Trophoblast cell (in vitro differentiated cells and primary cell): ENCODE data around the gene SLC13A1.

Experiments
- DNase-seq, 2 donors: peaks; one replicate each; pipeline ENCODE4 v3.0.0-alpha.2; 2016
- H2AFZ ChIP-seq: 2 replicates; pipeline ENCODE4 v1.6.1; 2013; ENCODE audit warnings: low read length, moderate library complexity, mild to moderate bottlenecking; ENCODE audit not compliant: insufficient read depth, poor library complexity
- H2AK5ac ChIP-seq: 2 replicates; pipeline ENCODE4 v1.6.1; 2013; ENCODE audit warnings: mild to moderate bottlenecking, low read length
- H2BK120ac ChIP-seq: 2 replicates; pipeline ENCODE4 v1.6.1; 2013; ENCODE audit warnings: low read length, mild to moderate bottlenecking, moderate library complexity; ENCODE audit not compliant: insufficient read depth, poor library complexity
- H2BK12ac ChIP-seq: 2 replicates; pipeline ENCODE4 v1.6.1; 2013; ENCODE audit warnings: mild to moderate bottlenecking, low read length, moderate library complexity
- H2BK5ac ChIP-seq: 2 replicates; pipeline ENCODE4 v1.6.1; 2013; ENCODE audit warnings: low read length, low read depth, moderate library complexity, mild to moderate bottlenecking; ENCODE audit not compliant: poor library complexity
- H3K14ac ChIP-seq: 2 replicates; pipeline ENCODE4 v1.6.1; 2013; ENCODE audit warnings: mild to moderate bottlenecking, low read length
- H3K18ac ChIP-seq: 2 replicates; pipeline ENCODE4 v1.6.1; 2013; ENCODE audit warnings: mild to moderate bottlenecking, low read length
- H3K23ac ChIP-seq: 2 replicates; pipeline ENCODE4 v1.6.1; 2013; ENCODE audit warnings: low read length
- H3K27ac ChIP-seq: 2 replicates; pipeline ENCODE4 v1.5.1; 2013; ENCODE audit warnings: low read depth, mild to moderate bottlenecking, inconsistent platforms, low read length, moderate library complexity
- H3K27me3 ChIP-seq: 2 replicates; pipeline ENCODE4 v1.6.1; 2013; ENCODE audit warnings: inconsistent platforms, mild to moderate bottlenecking, low read length, moderate library complexity; ENCODE audit not compliant: insufficient read depth
- H3K36me3 ChIP-seq, 2 experiments: 1 replicate in 1 of 2; 2 replicates in 1 of 2; pipeline ENCODE4 v1.6.1; 2013; ENCODE audit warnings: low read length in 2 of 2, mild to moderate bottlenecking in 2 of 2, moderate library complexity in 1 of 2; ENCODE audit not compliant: insufficient read depth in 2 of 2, control insufficient read depth in 1 of 2
- H3K4ac ChIP-seq: 2 replicates; pipeline ENCODE4 v1.6.1; 2013; ENCODE audit warnings: low read depth, mild to moderate bottlenecking, low read length, moderate library complexity
- H3K4me1 ChIP-seq, 2 experiments: 1 replicate in 1 of 2; 2 replicates in 1 of 2; pipeline ENCODE4 v1.6.1; 2013; ENCODE audit warnings: low read length in 2 of 2, mild to moderate bottlenecking in 2 of 2, moderate library complexity in 1 of 2; ENCODE audit not compliant: insufficient read depth in 2 of 2, control insufficient read depth in 1 of 2
- H3K4me2 ChIP-seq: 2 replicates; pipeline ENCODE4 v1.6.1; 2013; ENCODE audit warnings: inconsistent platforms, mild to moderate bottlenecking, low read length, moderate library complexity
- H3K4me3 ChIP-seq: 2 replicates; pipeline ENCODE4 v1.5.1; 2013; ENCODE audit warnings: mild to moderate bottlenecking, low read depth, low read length, inconsistent platforms
- H3K79me1 ChIP-seq: one replicate; pipeline ENCODE4 v1.6.1; 2013; ENCODE audit warnings: low read length
- H3K79me2 ChIP-seq: 2 replicates; pipeline ENCODE4 v1.6.1; 2013; ENCODE audit warnings: low read length, mild to moderate bottlenecking; ENCODE audit not compliant: control insufficient read depth, insufficient read depth, poor library complexity
- H3K9ac ChIP-seq: 2 replicates; pipeline ENCODE4 v1.6.1; 2013; ENCODE audit warnings: mild to moderate bottlenecking, low read length
- H3K9me3 ChIP-seq: 2 replicates; pipeline ENCODE4 v1.6.1; 2013; ENCODE audit warnings: low read depth, mild to moderate bottlenecking, control low read depth, inconsistent platforms, low read length; ENCODE audit not compliant: insufficient read depth
- H4K12ac ChIP-seq: 2 replicates; pipeline ENCODE4 v1.6.1; 2013; ENCODE audit warnings: low read depth, mild to moderate bottlenecking, low read length, moderate library complexity
- H4K8ac ChIP-seq: 2 replicates; pipeline ENCODE4 v1.6.1; 2013; ENCODE audit warnings: low read depth, mild to moderate bottlenecking, low read length, moderate library complexity
- H4K91ac ChIP-seq: one replicate; pipeline ENCODE4 v1.6.1; 2013; ENCODE audit warnings: low read depth, mild to moderate bottlenecking, low read length, moderate library complexity
- WGBS: extraction: QIAGEN DNeasy Blood & Tissue Kit; methylation state at CpG from one replicate; pipeline ENCODE4 v1.1.7; 2013; ENCODE audit warnings: missing lambda C conversion rate; ENCODE audit not compliant: insufficient read length, insufficient coverage; ENCODE audit errors: extremely low coverage; 5-methylcytosine and 5-hydroxymethylcytosine counted together

Gene SLC13A1

DNA sequence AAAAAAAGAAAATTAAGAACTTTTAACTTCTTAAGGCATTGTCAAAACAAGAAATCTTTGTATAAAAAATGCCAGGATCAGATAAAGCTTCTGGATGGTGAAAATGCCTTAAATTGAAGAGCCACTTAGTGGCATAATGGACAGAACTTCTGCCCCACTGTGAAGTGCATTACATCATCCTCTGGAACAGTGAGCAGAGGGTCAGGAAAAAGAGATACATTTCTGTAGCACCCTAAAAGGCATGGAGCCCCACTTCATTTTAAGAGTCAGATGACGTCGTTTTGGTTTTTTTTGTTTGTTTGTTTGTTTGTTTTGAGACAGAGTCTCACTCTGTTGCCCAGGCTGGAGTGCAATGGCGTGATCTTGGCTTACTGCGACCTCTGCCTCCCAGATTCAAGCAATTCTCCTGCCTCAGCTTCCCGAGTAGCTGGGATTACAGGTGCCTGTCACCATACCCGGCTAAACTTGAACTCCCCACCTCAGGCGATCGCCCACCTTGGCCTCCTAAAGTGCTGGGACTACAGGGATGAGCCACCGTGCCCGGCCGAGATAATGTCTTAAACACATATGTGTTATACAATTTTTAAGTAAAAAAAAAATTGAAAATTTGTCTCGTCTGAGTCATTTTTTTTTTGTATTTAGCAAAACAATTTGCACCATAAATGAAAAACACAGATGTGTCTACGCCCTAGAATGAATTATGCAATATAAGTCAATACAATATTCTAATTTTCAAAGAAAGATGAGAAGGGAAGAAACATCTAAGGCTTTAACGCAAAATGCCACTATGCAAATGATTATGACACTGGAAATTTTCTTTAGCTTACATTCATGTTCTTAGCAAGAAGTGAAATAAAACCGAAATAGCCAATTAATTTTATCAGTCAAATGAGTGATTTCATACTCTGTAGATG lies 29.2 kb downstream of the SLC13A1 start:
- no peak overlapping the region for H4K8ac ChIP-seq
- H2BK120ac ChIP-seq: no peak overlapping the region
- H3K79me1 ChIP-seq: no peaks in the 10 kb centered on the region
- H3K4ac ChIP-seq: no peak overlapping the region
- H3K4me2 ChIP-seq: no peak overlapping the region
- H3K9me3 ChIP-seq: no peaks in the 10 kb centered on the region
- no peaks in the 10 kb centered on the region for H3K79me2 ChIP-seq
- no peak overlapping the region for H2AFZ ChIP-seq
- no peak overlapping the region for H3K23ac ChIP-seq
- no peaks in the 10 kb centered on the region for H3K27me3 ChIP-seq
- no peak overlapping the region for H2BK5ac ChIP-seq
- H3K9ac ChIP-seq: no peak overlapping the region
- no CpG with 5 or more reads among the region's 15 CpGs for WGBS
- H4K91ac ChIP-seq: no peak overlapping the region
- H2AK5ac ChIP-seq: no peak overlapping the region
- H3K27ac ChIP-seq: no peak overlapping the region
- no peak for DNase-seq
- H2BK12ac ChIP-seq: no peak overlapping the region
- no peak overlapping the region for H3K14ac ChIP-seq
- no peak overlapping the region for H4K12ac ChIP-seq
- no peaks in the 10 kb centered on the region for H3K4me1 ChIP-seq
- no peaks in the 10 kb centered on the region for H3K36me3 ChIP-seq
- no peak overlapping the region for H3K4me3 ChIP-seq
- H3K18ac ChIP-seq: no peak overlapping the region

DNA sequence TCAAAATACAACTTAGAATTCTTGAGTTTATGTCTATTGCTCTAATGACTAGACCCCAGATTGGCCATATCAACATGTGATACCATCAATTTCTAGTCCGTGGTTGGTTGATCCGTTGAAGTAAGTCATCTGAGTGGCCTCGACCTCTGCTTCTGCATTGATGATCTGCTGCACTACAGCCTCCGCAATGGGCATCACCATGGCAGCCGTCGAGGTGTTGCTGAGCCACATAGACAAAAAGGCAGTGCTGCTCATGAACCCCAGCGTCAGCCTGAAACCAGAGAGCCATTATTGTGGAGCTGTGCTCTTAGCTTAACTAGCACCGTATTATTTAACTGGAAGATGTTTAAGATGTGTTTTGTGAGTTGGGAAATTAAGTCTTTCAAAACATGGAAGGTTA lies 30.7 kb downstream of the SLC13A1 start:
- Histone ChIP-seq H4K12ac (no peak overlapping the region), H3K27me3 (no peaks in the 10 kb centered on the region), H3K4ac (no peak overlapping the region), H3K79me2 (no peaks in the 10 kb centered on the region), H2BK120ac (no peak overlapping the region), H2AFZ (no peak overlapping the region), H3K9ac (no peak overlapping the region), H3K79me1 (no peaks in the 10 kb centered on the region), H2BK5ac (no peak overlapping the region), H4K8ac (no peak overlapping the region), H3K18ac (no peak overlapping the region), H3K4me3 (no peak overlapping the region), H2BK12ac (no peak overlapping the region), H4K91ac (no peak overlapping the region), H3K14ac (no peak overlapping the region), H3K23ac (no peak overlapping the region), H2AK5ac (no peak overlapping the region), H3K9me3 (no peaks in the 10 kb centered on the region), H3K36me3 (no peaks in the 10 kb centered on the region), H3K4me1 (no peaks in the 10 kb centered on the region), H3K4me2 (no peak overlapping the region), H3K27ac (no peak overlapping the region)
- no peak for DNase-seq
- no CpG with 5 or more reads among the region's 8 CpGs for WGBS

DNA sequence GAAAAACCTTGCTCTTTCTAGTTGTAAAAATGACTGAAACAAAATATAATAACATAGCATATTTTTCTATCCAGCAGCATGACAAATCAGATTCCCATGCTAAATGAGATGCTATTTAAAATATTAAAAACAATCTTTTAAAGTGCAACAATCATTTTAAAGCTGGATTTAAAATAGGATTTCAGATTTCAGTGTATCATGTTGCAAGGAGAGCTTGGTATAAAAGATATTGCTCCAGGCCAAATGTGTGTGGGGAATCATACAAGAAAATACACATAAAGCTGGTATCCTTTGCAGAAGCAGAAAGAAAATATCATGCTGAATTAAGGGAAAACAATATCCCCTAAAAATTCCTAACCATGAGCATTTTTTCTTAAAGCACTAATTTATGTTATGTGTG lies 42.2 kb downstream of the SLC13A1 start:
- Histone ChIP-seq H3K4me1 (no peaks in the 10 kb centered on the region), H3K27ac (no peak overlapping the region), H2BK5ac (no peak overlapping the region), H3K9me3 (no peaks in the 10 kb centered on the region), H2AFZ (no peak overlapping the region), H3K14ac (no peak overlapping the region), H3K18ac (no peak overlapping the region), H3K9ac (no peak overlapping the region), H3K4me2 (no peak overlapping the region), H3K79me1 (no peaks in the 10 kb centered on the region), H4K91ac (no peak overlapping the region), H2AK5ac (no peak overlapping the region), H3K4me3 (no peak overlapping the region), H3K36me3 (no peaks in the 10 kb centered on the region), H3K79me2 (no peaks in the 10 kb centered on the region), H4K8ac (no peak overlapping the region), H2BK12ac (no peak overlapping the region), H3K4ac (no peak overlapping the region), H3K27me3 (no peaks in the 10 kb centered on the region), H4K12ac (no peak overlapping the region), H2BK120ac (no peak overlapping the region), H3K23ac (no peak overlapping the region)
- DNase-seq: no peak

DNA sequence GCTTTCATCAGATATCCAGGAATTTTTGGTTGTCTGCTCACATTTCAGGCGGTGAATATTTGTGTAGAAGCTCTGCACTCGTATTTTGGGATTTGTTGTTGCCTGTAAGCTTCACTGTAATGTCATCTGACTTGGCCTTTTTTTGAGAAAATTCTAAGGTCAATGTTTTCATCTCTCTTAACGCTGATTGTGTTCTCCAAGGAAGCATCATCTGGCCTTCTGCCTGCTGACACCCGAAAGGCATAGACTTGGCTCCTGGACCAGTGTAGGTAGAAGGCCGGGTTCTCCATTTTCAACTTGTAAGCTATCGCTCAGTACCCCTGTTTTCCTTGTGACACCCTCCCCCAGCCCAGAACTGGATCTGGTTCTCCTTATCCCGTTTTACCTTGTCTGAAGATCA lies 44.2 kb downstream of the SLC13A1 start:
- Histone ChIP-seq H4K8ac (no peak overlapping the region), H3K4ac (no peak overlapping the region), H3K79me1 (no peaks in the 10 kb centered on the region), H2AK5ac (no peak overlapping the region), H3K23ac (no peak overlapping the region), H3K27ac (no peak overlapping the region), H3K14ac (no peak overlapping the region), H3K27me3 (no peaks in the 10 kb centered on the region), H3K4me3 (no peak overlapping the region), H3K18ac (no peak overlapping the region), H2AFZ (no peak overlapping the region), H3K79me2 (no peaks in the 10 kb centered on the region), H3K9ac (no peak overlapping the region), H2BK5ac (no peak overlapping the region), H3K9me3 (no peaks in the 10 kb centered on the region), H3K36me3 (no peaks in the 10 kb centered on the region), H4K12ac (no peak overlapping the region), H2BK12ac (no peak overlapping the region), H2BK120ac (no peak overlapping the region), H3K4me2 (no peak overlapping the region), H4K91ac (no peak overlapping the region), H3K4me1 (no peaks in the 10 kb centered on the region)
- no peak for DNase-seq
- no CpG with 5 or more reads among the region's 7 CpGs for WGBS
